HG02571 (cell line): Measurements from ENCODE around the gene DIS3.
A peak's percentile ranks its signal among the peaks of the same experiment; 100 is the strongest.
"Not testable (repeated sequence)": the region's sequence is repeated elsewhere in the genome, so short reads cannot be mapped to it uniquely, and the experiment has no call there.

Experiments used
- ATAC-seq: cut with Tn5 transposase; IDR thresholded peaks from one replicate; pipeline ENCODE4 v1.9.1; 2021; ENCODE audit warnings: mild to moderate bottlenecking, moderate library complexity; ENCODE audit not compliant: unreplicated experiment

The DIS3 gene

GRCh38 chr13:72745260-72745659 is 36.4 kb downstream of the DIS3 start:
- no peak for ATAC-seq

GRCh38 chr13:72740015-72740414 is 41.7 kb downstream of the DIS3 start:
- ATAC-seq: no peak

- ATAC-seq: no peak
Observed at GRCh38 chr13:72737033-72737432, 44.7 kb downstream of the DIS3 start.

- no peak for ATAC-seq
Observed at GRCh38 chr13:72728290-72728605, 53.5 kb downstream of the DIS3 start.

- peak; percentile 96 for ATAC-seq
Observed at GRCh38 chr13:72727417-72728289, 54.0 kb downstream of the DIS3 start, which contains the start of the genes BORA and MZT1. BORA (plus strand) TSS chr13:72727923; CDS start chr13:72728941, 1,018 bp downstream. MZT1 (minus strand) TSS chr13:72727629; CDS start chr13:72727602, 27 bp downstream.

GRCh38 chr13:72726726-72727416 is 54.8 kb downstream of the DIS3 start:
- ATAC-seq: peak; percentile 26

GRCh38 chr13:72726185-72726584 is 55.5 kb downstream of the DIS3 start:
- ATAC-seq: not testable (repeated sequence)

GRCh38 chr13:72716776-72717175 is 64.9 kb downstream of the DIS3 start:
- no peak for ATAC-seq
